ENCODE measurements around the gene SLC5A11.

Gene SLC5A11

DNA sequence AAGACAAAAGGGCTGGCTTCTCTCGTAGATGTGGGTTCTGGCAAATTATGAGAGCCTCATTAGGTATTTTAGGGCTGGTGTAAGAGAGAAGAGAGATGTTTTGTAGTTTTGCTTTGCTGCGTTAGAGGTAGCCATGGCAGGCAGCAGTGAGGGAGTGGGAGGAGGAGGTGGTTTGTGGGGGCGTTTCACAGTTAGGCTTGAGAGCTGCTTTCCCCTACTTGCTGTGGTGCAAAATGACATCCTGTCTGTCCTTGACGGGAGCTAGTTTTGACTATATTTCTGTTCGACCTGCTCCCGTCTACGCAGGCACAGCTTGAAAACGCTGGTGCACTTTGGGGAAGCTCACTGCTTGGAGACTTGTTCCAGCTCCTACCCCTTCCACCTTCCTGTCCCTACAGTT lies 75.5 kb downstream of the SLC5A11 start:
- DNase-seq = no peak

GRCh38 chr16:24925163-24925562 lies 79.4 kb downstream of the SLC5A11 start:
- no peak for DNase-seq

DNA sequence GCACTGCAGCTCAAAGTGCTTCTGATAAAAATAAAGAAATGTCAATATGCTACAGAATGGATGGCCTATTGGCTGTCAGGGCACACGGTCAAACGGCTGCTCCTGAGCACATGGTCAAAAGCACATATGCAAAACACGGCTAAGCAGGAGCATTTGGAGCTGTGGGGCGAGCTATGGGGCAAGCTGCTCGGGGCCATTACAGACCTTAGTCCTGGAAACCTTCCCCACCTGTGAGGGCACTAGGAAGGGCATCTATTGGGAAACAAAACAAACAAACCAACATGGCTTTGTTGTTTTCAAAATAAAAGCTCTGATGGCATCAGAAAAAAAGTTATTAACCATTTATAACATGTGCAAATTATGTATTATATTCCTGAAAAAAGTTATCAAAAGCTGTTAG lies 83.6 kb downstream of the SLC5A11 start:
- DNase-seq = no peak

GRCh38 chr16:24930440-24930839 lies 84.7 kb downstream of the SLC5A11 start:
- DNase-seq = no peak

DNA sequence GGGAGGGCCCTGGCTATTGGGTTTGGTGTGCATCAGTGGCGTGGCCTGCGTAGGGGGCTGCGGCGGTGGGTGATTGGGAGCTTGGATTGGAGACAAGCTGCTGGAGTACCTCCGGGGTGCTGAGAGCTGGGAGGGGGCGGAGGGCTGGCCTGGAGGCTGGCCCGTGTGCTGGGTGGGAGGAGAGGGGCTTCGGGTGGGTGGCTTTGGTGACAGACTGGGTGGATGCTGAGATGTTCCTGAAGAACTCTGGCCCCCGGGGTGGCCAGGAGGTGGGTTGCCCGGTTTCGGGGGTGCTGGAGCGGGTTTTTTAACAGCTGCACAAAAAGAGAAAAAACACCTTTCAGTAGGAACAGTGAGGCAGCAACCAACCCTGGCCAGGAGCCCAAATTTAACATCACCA lies 85.3 kb downstream of the SLC5A11 start:
- DNase-seq = no peak

- DNase-seq = no peak
Measured at GRCh38 chr16:24935336-24935735, 89.6 kb downstream of the SLC5A11 start.

DNA sequence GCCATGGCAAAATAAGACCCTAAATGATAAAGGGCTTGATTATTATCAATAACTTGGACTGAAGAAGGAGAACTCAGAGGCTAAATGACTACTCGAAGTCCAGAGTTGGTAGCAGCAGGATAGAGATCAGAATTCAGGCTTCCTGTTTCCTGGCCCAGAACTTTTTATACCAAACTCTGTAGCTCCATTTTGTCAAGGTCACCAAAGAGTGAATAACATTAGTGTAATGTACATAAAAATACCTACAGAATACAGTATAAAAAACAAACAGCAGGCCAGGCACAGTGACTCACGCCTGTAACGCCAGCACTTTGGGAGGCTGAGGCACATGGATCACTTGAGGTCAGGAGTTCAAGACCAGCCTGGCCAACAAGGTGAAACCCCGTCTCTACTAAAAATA lies 90.4 kb downstream of the SLC5A11 start:
- no peak for DNase-seq

DNA sequence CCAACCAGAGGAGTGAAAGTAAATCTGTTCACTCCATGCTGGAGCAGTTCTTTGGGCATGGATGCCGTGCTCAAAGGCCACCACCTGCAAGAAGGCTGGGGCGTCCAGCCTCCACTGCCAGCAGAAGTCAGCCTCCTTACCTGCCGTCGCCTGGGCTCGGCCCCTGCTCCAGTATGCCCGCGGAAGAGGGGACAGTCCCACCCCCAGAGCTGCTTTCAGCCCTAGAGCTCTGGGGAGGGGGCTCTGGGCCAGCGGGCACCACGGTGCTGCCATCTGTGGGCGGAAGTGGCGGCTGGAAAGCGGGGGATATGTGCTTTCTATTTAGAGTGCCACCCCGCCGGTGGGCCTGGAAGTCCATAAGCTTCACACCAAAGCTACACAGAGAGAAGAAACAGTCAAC lies 93.5 kb downstream of the SLC5A11 start:
- DNase-seq = no peak

DNA sequence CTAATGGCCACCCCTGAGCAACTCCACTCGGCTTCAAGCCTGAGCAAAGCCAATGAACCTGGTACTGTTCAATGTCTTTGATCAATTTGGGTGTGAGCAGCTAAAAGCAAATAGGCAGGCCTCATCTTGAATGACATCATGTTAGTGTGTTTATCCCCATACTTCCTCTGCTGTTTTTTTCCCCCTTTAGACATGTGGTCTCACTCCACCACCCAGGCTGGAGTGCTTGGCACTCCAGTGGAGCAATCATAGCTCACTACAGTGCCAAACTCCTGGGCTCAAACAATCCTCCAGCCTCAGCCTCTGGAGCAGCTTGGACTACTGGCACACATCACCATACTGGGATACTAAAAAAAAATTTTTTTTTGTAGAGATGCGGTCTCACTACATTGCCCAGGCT lies 94.0 kb downstream of the SLC5A11 start:
- no peak for DNase-seq

- no peak for DNase-seq
Measured at GRCh38 chr16:24943471-24943870, 97.7 kb downstream of the SLC5A11 start.

DNA sequence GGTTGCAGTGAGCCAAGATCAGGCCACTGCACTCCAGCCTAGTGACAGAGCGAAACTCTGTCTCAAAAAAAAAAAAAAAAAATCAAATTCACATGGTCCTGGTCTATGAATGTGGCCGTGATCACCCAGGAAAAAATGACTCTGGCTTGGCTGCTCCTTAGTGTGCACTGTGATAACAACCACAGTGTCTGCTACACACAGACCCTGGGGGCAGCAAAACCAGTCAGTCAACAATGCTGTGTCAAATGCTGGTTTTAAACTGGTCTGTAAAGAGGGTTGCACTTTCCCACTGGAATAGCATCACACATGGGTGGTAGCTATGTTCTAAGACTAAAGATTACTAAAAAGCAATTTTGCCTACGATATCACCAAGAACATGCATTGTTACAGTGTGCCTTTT lies 98.4 kb downstream of the SLC5A11 start:
- no peak for DNase-seq

- no peak for DNase-seq
Measured at GRCh38 chr16:24946155-24946554, 100.4 kb downstream of the SLC5A11 start.

- no peak for DNase-seq
Measured at GRCh38 chr16:24950275-24950674, 104.5 kb downstream of the SLC5A11 start.

DNA sequence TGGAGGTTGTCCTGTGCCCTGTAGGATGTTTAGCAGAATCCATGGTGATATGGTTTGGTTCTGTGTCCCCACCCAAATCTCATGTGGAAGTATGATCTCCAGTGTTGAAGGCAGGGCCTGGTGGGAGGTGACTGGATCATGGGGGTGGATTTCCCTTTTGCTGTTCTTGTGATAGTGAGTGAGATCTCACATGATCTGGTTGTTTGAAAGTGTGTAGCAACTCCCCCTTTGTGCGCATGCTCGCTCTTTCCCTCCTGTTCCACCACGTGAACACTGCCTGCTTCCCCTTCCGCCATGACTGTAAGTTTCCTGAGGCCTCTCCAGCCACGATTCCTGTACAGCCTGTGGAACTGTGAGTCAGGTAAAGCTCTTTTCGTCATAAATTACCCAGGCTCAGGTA lies 107.5 kb downstream of the SLC5A11 start:
- no peak for DNase-seq

- DNase-seq = no peak
Measured at GRCh38 chr16:24953721-24954120, 108.0 kb downstream of the SLC5A11 start.

DNA sequence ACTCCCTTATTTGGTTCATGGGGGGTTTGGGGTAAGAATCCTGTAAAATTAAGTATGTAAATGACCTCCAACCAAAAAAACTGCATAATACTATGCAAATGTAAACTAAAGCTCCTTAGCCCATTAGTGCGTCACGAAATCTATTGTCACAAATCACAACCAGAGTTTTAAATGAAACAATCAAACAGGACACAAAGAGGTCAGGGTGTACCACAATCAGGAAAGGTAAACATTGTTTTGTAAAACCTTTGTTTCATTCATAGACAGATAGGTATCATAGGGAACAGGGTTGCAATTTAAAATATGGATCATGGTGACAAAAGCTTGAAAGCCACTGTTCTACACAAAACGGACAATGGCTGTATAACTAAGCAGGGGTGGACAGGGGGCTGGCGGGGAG lies 108.4 kb downstream of the SLC5A11 start:
- DNase-seq = no peak

DNA sequence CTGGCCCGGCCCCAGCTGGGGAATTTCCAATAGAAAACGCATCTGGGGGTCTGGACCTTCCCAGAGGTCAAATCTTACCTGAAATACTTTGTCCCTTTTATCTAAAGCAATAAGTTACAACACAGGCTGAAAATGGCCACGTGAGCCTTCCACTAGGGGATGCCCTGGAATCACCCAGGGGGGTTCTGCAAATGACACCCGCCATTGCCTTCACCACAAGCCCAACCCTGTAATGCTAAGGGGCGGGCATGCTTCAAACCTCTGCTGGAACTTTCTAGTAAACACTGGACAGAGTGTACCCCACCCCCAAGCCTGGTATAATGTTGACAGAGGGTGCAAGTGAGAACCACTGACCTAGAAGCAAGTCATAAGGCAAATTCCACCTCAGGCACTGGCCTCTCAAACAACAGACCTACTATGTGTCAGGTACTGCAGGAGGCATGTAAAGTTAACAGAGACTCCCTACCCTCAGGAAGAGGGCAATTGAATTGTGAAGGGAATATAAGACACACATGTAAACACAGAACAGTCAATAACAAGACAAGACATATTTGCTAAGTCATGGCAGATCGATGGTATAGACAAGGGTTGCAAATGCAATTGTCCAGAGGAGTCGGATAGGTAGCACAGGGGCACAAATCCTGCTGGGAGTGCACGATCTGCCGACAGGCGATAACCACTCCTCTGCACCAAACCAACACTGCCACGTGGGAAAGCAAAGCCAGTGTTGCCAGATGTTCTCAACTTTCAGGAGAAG lies 110.4 kb downstream of the SLC5A11 start:
- no peak for DNase-seq

GRCh38 chr16:24957887-24958286 lies 112.1 kb downstream of the SLC5A11 start:
- DNase-seq = no peak

All from OCI-M1 (cell line).